GM12892 (cell line): ENCODE measurements around the gene ITGB1.
"Not testable (repeated sequence)": the region's sequence is repeated elsewhere in the genome, so short reads cannot be mapped to it uniquely, and the experiment has no call there.

Source experiments
- POLR2A ChIP-seq: IDR thresholded peaks from 2 replicates; pipeline ENCODE4 v1.6.1; 2011; ENCODE audit warnings: low read depth, low read length, control low read depth
- POLR2AphosphoS5 ChIP-seq: IDR thresholded peaks from 2 replicates; pipeline ENCODE4 v1.6.1; 2011; ENCODE audit warnings: low read depth, low read length, control low read depth
- TAF1 ChIP-seq: IDR thresholded peaks from 2 replicates; pipeline ENCODE4 v1.6.1; 2011; ENCODE audit warnings: low read depth, mild to moderate bottlenecking, control low read depth, low read length, borderline replicate concordance

DNA sequence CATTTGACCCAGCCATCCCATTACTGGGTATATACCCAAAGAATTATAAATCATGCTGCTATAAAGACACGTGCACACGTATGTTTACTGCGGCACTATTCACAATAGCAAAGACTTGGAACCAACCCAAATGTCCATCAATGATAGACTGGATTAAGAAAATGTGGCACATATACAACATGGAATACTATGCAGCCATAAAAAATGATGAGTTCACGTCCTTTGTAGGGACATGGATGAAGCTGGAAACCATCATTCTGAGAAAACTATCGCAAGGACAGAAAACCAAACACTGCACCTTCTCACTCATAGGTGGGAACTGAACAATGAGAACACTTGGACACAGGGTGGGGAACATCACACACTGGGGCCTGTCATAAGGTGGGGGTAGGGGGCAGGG lies 40.2 kb downstream of the ITGB1 start:
- TF ChIP-seq POLR2A, TAF1, POLR2AphosphoS5: not testable (repeated sequence)
